22Rv1 (cell line): ENCODE measurements around the gene TMEM30B.
A peak's percentile ranks its signal among the peaks of the same experiment; 100 is the strongest.

Experiments
- H3K27ac ChIP-seq: fragments of 450-650 bp; 2 replicates; pipeline ENCODE4 v1.5.1; 2017
- CTCF ChIP-seq: fragments of 450-650 bp; IDR thresholded peaks from 2 replicates; pipeline ENCODE4 v1.5.1; 2017; ENCODE audit warnings: mild to moderate bottlenecking
- ZFX ChIP-seq: fragments of 450-650 bp; IDR thresholded peaks from 2 replicates; pipeline ENCODE4 v1.6.1; 2017; ENCODE audit warnings: antibody characterized with exemption, borderline replicate concordance

Gene TMEM30B

DNA sequence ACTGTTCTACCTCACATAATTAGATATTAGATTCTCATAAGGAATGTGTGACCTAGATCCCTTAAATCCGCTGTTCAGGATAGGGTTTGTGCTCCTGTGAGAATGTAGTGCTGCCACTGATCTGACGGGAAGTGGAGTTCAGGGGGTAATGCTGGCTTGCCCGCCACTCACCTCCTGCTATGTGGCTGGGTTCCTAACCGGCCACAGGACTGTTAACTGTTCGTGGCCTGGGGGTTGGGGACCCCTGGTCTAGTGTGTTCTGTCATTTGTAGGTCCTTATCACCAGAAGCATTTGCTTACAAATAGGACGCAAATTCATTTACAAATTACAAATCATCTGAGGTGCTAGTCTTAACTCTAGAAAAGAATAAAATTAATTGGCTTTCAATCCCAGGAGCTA lies 16.4 kb upstream of the TMEM30B start:
- no peak overlapping the region for H3K27ac ChIP-seq

GRCh38 chr14:61296719-61297502 lies 15.8 kb upstream of the TMEM30B start:
- no peak for TF ChIP-seq ZFX
- TF ChIP-seq CTCF = peak; percentile 83
- no peak overlapping the region for H3K27ac ChIP-seq

More for the DNA sequence above, 16.4 kb upstream of the TMEM30B start:
- TF ChIP-seq CTCF (no peak), ZFX (no peak)

DNA sequence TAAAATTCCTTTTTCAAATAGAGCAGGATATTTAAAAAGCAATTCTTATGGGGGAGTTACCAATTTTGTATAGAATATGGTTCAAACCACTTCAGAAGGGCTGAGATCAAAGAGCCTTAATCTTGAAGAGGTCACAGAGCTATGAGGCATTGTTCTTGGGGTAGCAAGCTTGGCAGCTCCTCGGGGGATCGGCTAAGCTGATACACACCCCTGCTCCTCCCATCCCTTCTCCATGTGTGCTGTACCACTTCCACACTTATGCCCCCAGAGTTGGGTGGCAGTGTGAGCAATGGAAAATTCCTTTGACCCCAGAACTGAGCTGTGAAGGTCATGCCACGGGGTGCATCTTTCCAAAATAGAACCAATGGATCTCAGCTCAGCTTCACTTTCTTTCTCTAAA lies 15.0 kb upstream of the TMEM30B start:
- TF ChIP-seq ZFX = no peak
- TF ChIP-seq CTCF = no peak
- no peak overlapping the region for H3K27ac ChIP-seq

GRCh38 chr14:61290701-61291100 lies 9.6 kb upstream of the TMEM30B start:
- no peak for TF ChIP-seq CTCF
- no peak for TF ChIP-seq ZFX
- H3K27ac ChIP-seq = no peak overlapping the region

GRCh38 chr14:61288720-61289119 lies 7.6 kb upstream of the TMEM30B start:
- TF ChIP-seq CTCF = no peak
- no peak for TF ChIP-seq ZFX
- no peak overlapping the region for H3K27ac ChIP-seq

DNA sequence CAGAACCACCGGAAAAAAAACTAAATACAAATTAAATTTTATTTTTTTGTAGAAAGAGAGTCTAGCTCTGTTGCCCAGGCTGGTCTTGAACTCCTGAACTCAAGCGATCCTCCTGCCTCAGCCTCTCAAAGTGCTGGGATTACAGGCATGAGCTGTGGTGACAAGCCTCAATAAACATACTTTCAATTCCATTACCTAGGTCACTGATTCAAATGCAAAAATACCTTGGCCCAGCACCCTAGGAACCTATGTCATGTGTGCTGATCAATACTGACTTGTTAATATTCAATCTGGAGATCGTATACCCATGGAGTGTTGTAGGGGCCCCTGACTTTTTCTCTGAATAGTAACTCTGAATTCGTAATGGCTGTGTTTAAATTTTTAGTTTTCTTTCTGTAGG lies 7.1 kb upstream of the TMEM30B start:
- no peak for TF ChIP-seq CTCF
- no peak for TF ChIP-seq ZFX
- H3K27ac ChIP-seq = no peak overlapping the region

DNA sequence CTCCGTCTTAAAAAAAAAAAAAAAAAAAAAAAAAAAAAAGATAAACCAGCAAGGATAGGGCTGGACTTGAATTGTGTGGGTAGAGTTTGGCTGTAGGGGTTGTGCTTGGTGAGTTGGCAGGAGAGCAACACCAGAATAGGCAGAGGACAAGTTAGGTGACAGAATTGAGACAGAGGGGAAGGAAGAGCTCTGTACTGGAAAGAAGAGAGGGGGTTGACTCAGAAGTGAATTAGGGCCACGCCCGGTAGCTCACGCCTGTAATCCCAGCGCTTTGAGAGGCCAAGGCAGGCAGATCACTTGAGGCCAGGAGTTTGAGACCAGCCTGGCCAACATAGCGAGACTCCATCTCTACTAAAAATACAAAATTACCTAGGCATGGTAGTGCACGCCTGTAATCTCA lies 6.1 kb upstream of the TMEM30B start:
- H3K27ac ChIP-seq = no peak overlapping the region
- TF ChIP-seq CTCF (no peak), ZFX (no peak)
